Mesendoderm (in vitro differentiated cells): ENCODE results near the gene MCU.
"Not testable (repeated sequence)": the region's sequence is repeated elsewhere in the genome, so short reads cannot be mapped to it uniquely, and the experiment has no call there.

Experiments
- DNase-seq: peaks from one replicate; pipeline ENCODE4 v3.0.0; 2013
- H2AK5ac ChIP-seq: 2 replicates; pipeline ENCODE4 v1.6.1; 2013; ENCODE audit warnings: low read length, inconsistent platforms
- H2BK120ac ChIP-seq: 2 replicates; pipeline ENCODE4 v1.6.1; 2013; ENCODE audit warnings: low read depth, mild to moderate bottlenecking, low read length, moderate library complexity, mixed read lengths
- H2BK15ac ChIP-seq: replicated peaks from 2 replicates; pipeline ENCODE4 v1.6.1; 2013; ENCODE audit warnings: low read depth, mild to moderate bottlenecking, moderate library complexity
- H2BK5ac ChIP-seq: 2 replicates; pipeline ENCODE4 v1.6.1; 2013; ENCODE audit warnings: low read length, inconsistent platforms
- H3K18ac ChIP-seq: 2 replicates; pipeline ENCODE4 v1.6.1; 2013; ENCODE audit warnings: mild to moderate bottlenecking, low read length, mixed read lengths
- H3K23ac ChIP-seq: one replicate; pipeline ENCODE4 v1.6.1; 2013; ENCODE audit warnings: low read length
- H3K27ac ChIP-seq: 2 replicates; pipeline ENCODE4 v1.5.1; 2013; ENCODE audit warnings: low read depth, mild to moderate bottlenecking, inconsistent platforms, low read length, moderate library complexity
- H3K27me3 ChIP-seq: 2 replicates; pipeline ENCODE4 v1.6.1; 2013; ENCODE audit warnings: low read length, control low read depth, mild to moderate bottlenecking, inconsistent platforms; ENCODE audit not compliant: insufficient read depth, poor library complexity
- H3K36me3 ChIP-seq: 2 replicates; pipeline ENCODE4 v1.6.1; 2013; ENCODE audit warnings: low read length, inconsistent platforms; ENCODE audit not compliant: control insufficient read depth, insufficient read depth
- H3K4ac ChIP-seq: one replicate; pipeline ENCODE4 v1.6.1; 2013; ENCODE audit warnings: low read depth, mild to moderate bottlenecking, low read length, moderate library complexity
- H3K4me1 ChIP-seq: 2 replicates; pipeline ENCODE4 v1.6.1; 2013; ENCODE audit warnings: low read depth, low read length, inconsistent platforms; ENCODE audit not compliant: control insufficient read depth
- H3K4me2 ChIP-seq: 2 replicates; pipeline ENCODE4 v1.6.1; 2013; ENCODE audit warnings: low read length
- H3K4me3 ChIP-seq: 2 replicates; pipeline ENCODE4 v1.5.1; 2013; ENCODE audit warnings: mild to moderate bottlenecking, low read length
- H3K56ac ChIP-seq: one replicate; pipeline ENCODE4 v1.6.1; 2013; ENCODE audit warnings: low read length
- H3K79me1 ChIP-seq: 2 replicates; pipeline ENCODE4 v1.6.1; 2013; ENCODE audit warnings: low read length, inconsistent platforms
- H3K79me2 ChIP-seq: 2 replicates; pipeline ENCODE4 v1.6.1; 2013; ENCODE audit warnings: mild to moderate bottlenecking, low read length; ENCODE audit not compliant: control insufficient read depth, insufficient read depth
- H3K9ac ChIP-seq: 2 replicates; pipeline ENCODE4 v1.6.1; 2013; ENCODE audit warnings: low read length, inconsistent platforms
- H4K5ac ChIP-seq: one replicate; pipeline ENCODE4 v1.6.1; 2013; ENCODE audit warnings: low read length
- H4K8ac ChIP-seq: one replicate; pipeline ENCODE4 v1.6.1; 2013; ENCODE audit warnings: low read depth, mild to moderate bottlenecking, control low read depth, low read length, moderate library complexity
- WGBS: extraction: QIAGEN DNeasy Blood & Tissue Kit; methylation state at CpG from one replicate; pipeline ENCODE4 v1.1.7; 2013; ENCODE audit warnings: low lambda C conversion rate, missing lambda C conversion rate; ENCODE audit not compliant: insufficient coverage; ENCODE audit errors: extremely low coverage; 5-methylcytosine and 5-hydroxymethylcytosine counted together

The MCU gene

DNA sequence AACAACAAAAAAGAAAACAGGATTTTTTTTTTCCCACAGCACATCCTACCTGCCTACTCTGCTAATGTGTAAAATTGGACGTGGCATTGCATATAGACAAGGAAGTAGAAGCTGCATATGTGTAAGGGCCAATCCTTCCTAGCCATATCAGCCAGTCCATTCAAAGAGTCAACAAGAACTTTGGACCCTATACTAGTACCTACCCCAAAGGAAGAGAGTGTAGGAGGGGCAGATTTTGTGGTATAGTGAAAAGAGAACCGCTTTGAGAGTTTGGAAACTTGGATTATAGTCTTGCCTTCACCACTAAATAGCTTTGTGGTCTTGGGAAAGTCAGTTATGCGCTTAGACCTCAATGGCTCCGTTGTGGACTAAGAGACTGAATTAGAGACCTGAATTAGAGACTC, 12.1 kb upstream of the MCU start:
- Histone ChIP-seq H3K4me3 (no peak overlapping the region), H3K23ac (no peak overlapping the region), H3K9ac (no peak overlapping the region), H3K36me3 (no peaks in the 10 kb centered on the region), H3K4ac (no peak overlapping the region), H4K5ac (no peak overlapping the region), H2BK15ac (no peak overlapping the region), H3K56ac (no peak overlapping the region), H2BK120ac (no peak overlapping the region), H2BK5ac (no peak overlapping the region), H3K4me1 (no peaks in the 10 kb centered on the region), H3K18ac (no peak overlapping the region), H3K79me1 (no peaks in the 10 kb centered on the region), H4K8ac (no peak overlapping the region), H3K27me3 (no peaks in the 10 kb centered on the region), H3K79me2 (no peaks in the 10 kb centered on the region), H3K27ac (no peak overlapping the region), H3K4me2 (no peak overlapping the region), H2AK5ac (no peak overlapping the region)
- no peak for DNase-seq
- WGBS: no CpG with 5 or more reads among the region's 4 CpGs

DNA sequence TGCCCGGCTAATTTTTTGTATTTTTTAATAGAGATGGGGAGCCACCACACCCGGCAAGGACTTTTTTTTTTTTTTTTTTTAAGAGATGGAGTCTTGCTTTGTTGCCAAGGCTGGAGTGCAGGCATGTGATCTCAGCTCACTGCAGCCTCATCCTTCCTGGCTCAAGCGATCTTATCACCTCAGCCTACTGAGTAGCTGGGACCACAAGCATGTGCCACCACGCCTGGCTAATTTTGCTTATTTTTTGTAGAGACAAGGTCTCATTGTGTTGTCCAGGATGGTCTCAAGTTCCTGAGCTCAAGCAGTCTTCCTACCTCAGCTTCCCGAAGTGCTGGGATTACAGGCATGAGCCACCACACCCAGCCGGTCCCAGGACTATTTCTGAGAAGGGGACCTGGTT, 9.3 kb upstream of the MCU start:
- Histone ChIP-seq H2BK120ac (no peak overlapping the region), H3K27ac (no peak overlapping the region), H4K8ac (no peak overlapping the region), H2BK15ac (no peak overlapping the region), H3K18ac (no peak overlapping the region), H3K4me2 (no peak overlapping the region), H3K27me3 (no peaks in the 10 kb centered on the region), H3K4me1 (no peaks in the 10 kb centered on the region), H3K4me3 (no peak overlapping the region), H2BK5ac (no peak overlapping the region), H3K79me2 (no peaks in the 10 kb centered on the region), H3K79me1 (no peaks in the 10 kb centered on the region), H3K23ac (no peak overlapping the region), H2AK5ac (no peak overlapping the region), H4K5ac (no peak overlapping the region), H3K4ac (no peak overlapping the region), H3K9ac (no peak overlapping the region), H3K56ac (no peak overlapping the region), H3K36me3 (no peaks in the 10 kb centered on the region)
- no CpG with 5 or more reads among the region's 6 CpGs for WGBS
- no peak for DNase-seq

DNA sequence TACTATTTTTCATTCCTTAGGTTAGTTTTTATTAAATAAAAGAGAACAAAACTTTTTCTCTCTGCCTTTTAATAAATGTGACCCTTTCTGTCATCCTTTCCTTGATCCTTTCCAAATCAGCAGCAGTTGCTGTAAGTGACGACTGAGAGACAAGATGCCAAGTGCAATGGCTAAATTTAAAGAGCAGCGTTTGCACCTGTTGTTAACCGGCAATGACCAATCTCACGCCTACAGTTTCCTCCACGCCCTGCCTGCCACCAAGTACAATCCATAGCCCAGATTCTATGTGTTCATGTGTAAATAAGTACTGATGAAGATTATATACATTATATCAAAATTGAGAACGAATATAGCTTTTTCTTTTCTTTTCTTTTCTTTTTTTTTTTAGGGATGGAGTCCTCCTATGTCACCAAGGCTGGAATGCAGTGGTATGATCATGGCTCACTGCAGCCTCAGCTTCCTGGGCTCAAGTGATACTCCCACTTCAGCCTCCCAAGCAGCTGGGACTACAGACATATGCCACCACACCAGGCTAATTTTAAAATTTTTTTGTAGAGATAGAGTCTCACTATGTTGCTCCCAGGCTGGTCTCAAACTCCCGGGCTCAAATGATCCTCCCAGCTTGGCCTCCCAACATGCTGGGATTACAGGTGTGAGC, 6.5 kb upstream of the MCU start:
- H2BK120ac ChIP-seq: no peak overlapping the region
- H3K36me3 ChIP-seq: no peaks in the 10 kb centered on the region
- H2AK5ac ChIP-seq: no peak overlapping the region
- H3K4me3 ChIP-seq: no peak overlapping the region
- H3K4me1 ChIP-seq: no peaks in the 10 kb centered on the region
- H3K18ac ChIP-seq: no peak overlapping the region
- DNase-seq: no peak
- H3K27ac ChIP-seq: no peak overlapping the region
- H3K79me1 ChIP-seq: no peaks in the 10 kb centered on the region
- H3K56ac ChIP-seq: no peak overlapping the region
- H3K9ac ChIP-seq: no peak overlapping the region
- H3K79me2 ChIP-seq: no peaks in the 10 kb centered on the region
- H4K8ac ChIP-seq: no peak overlapping the region
- no peak overlapping the region for H2BK15ac ChIP-seq
- H2BK5ac ChIP-seq: no peak overlapping the region
- WGBS: no CpG with 5 or more reads among the region's 7 CpGs
- H3K4me2 ChIP-seq: no peak overlapping the region
- no peak overlapping the region for H4K5ac ChIP-seq
- H3K27me3 ChIP-seq: no peaks in the 10 kb centered on the region
- no peak overlapping the region for H3K23ac ChIP-seq
- H3K4ac ChIP-seq: no peak overlapping the region

DNA sequence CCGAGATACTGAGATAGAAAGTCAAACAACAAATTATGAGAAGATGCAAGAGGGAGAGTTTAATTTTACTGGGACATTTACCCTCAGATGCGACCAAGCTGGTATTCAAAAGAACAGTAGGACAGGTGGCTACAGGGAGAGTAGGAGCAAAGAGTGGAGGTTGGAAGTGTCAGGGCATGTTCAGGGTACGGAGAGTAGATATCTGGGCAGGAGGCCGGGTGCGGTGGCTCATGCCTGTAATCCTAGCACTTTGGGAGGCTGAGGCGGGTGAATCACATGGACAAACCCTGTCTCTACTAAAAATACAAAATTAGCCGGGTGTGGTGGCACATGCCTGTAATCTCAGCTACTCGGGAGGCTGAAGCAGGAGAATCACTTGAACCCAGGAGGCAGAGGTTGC, 5.5 kb upstream of the MCU start:
- H3K79me1 ChIP-seq, DNase-seq, H3K56ac ChIP-seq, H3K36me3 ChIP-seq, H3K9ac ChIP-seq, H3K79me2 ChIP-seq, H3K4me3 ChIP-seq, H3K18ac ChIP-seq, H4K5ac ChIP-seq, H2BK15ac ChIP-seq, H3K27me3 ChIP-seq, H3K4me1 ChIP-seq, H3K27ac ChIP-seq, H2BK120ac ChIP-seq, H2BK5ac ChIP-seq, H2AK5ac ChIP-seq, H3K4ac ChIP-seq, H3K4me2 ChIP-seq, H4K8ac ChIP-seq, H3K23ac ChIP-seq: not testable (repeated sequence)
- WGBS: no CpG with 5 or more reads among the region's 8 CpGs

DNA sequence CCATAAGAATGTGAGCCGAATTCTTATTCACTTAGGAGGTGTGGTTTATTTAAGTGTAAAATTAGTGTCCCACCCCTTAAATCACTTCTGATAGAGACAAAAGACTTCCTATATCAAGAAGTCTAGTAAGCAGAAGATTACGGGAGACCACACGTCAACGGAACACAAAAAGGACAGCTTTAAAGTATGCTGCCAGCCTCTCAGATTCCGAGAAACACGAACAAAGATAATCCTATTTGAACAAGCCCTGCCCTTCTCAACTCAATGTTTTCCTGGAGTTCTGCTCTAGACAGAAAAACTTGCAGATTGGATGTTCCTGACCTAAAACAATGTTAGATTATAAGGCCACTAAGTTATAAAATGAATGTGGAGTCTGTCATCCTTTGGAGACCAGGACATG, 4.9 kb upstream of the MCU start:
- Histone ChIP-seq H4K8ac (no peak overlapping the region), H3K4me1 (no peaks in the 10 kb centered on the region), H3K27me3 (no peaks in the 10 kb centered on the region), H3K79me1 (no peaks in the 10 kb centered on the region), H3K79me2 (no peaks in the 10 kb centered on the region), H3K9ac (no peak overlapping the region), H2AK5ac (no peak overlapping the region), H3K4ac (no peak overlapping the region), H2BK5ac (no peak overlapping the region), H3K27ac (no peak overlapping the region), H3K4me3 (no peak overlapping the region), H3K56ac (no peak overlapping the region), H3K23ac (no peak overlapping the region), H2BK120ac (no peak overlapping the region), H3K36me3 (no peaks in the 10 kb centered on the region), H3K4me2 (no peak overlapping the region), H4K5ac (no peak overlapping the region), H2BK15ac (no peak overlapping the region), H3K18ac (no peak overlapping the region)
- WGBS: no CpG with 5 or more reads among the region's 6 CpGs
- no peak for DNase-seq

DNA sequence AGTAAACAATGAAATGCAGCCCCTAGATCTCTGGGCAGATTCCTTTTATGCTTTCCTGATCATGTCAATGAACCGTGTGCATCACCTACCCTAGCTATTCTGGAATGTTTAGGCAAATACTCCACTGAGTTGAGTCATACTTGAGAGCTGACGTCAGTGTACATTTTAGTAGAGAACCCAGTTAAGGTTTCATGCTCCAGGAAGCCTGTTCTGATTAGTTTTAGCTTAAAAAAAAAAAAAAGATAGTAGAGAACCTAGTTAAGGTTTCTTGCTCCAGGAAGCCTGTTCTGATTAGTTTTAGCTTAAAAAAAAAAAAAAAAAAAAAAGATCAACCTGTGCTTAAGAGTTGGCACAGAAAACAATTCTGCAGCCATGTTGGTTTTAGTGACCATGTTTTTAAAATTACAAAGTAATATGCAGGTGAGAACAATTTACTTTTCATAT, 3.7 kb upstream of the MCU start:
- WGBS: no CpG with 5 or more reads among the region's 2 CpGs
- H2BK15ac ChIP-seq: no peak overlapping the region
- H2BK5ac ChIP-seq: no peak overlapping the region
- H3K79me1 ChIP-seq: peaks cover 4% of the 10 kb centered on the region
- no peak overlapping the region for H3K4me3 ChIP-seq
- no peak overlapping the region for H3K4ac ChIP-seq
- no peak overlapping the region for H2AK5ac ChIP-seq
- H3K27ac ChIP-seq: no peak overlapping the region
- H3K23ac ChIP-seq: no peak overlapping the region
- H4K8ac ChIP-seq: no peak overlapping the region
- H3K4me2 ChIP-seq: no peak overlapping the region
- no peaks in the 10 kb centered on the region for H3K27me3 ChIP-seq
- peak; percentile 20 for DNase-seq
- H4K5ac ChIP-seq: no peak overlapping the region
- no peaks in the 10 kb centered on the region for H3K36me3 ChIP-seq
- no peak overlapping the region for H3K18ac ChIP-seq
- H3K79me2 ChIP-seq: peaks cover 9% of the 10 kb centered on the region
- no peaks in the 10 kb centered on the region for H3K4me1 ChIP-seq
- H3K56ac ChIP-seq: no peak overlapping the region
- H3K9ac ChIP-seq: no peak overlapping the region
- H2BK120ac ChIP-seq: no peak overlapping the region
